Body of pancreas (tissue), 4 donors: Measurements from ENCODE around the gene DISP2.

Experiments used
- POLR2A ChIP-seq, 3 donors: fragments of 450-650 bp; IDR thresholded peaks; one replicate each; pipeline ENCODE4 v1.6.1; 2016; ENCODE audit warnings: antibody characterized with exemption in 3 of 3, mild to moderate bottlenecking in 2 of 3
- TF ChIP-seq, protein P1 (sequence below), 7 experiments: fragments of 450-650 bp in 4 of 7; fragments of 200-600 bp in 3 of 7; sonication (generic) in 3 of 7; IDR thresholded peaks; one replicate each; pipeline ENCODE4 v1.5.1; 2016 to 2019; ENCODE audit warnings: antibody characterized with exemption in 7 of 7

DNA sequence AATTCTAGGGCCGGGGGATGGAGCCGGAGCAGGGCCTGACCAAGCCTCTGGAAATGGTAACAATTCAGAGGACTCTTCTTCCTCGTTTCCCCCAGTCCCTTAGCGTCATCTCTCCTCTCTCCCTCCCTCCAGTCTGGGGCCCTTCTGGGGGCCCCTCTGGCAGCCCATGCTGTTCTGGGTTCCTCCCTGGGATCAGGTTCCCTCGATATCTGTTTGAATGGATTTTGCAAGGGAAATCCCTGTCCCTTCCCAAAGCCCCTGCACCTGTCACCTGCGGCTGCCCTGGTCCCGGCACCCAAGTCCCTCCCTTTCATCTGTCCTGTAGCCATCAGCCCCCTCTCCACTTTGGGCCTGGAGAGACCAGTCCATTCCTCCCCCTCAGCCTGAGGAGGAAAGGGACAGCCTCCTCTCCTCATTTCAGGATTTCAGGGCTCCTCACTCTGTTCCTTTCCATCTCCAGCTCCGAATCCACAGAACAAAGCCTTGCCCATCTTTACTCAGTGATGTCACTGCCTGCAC, 48.6 kb upstream of the DISP2 start:
- TF ChIP-seq, protein P1, sequence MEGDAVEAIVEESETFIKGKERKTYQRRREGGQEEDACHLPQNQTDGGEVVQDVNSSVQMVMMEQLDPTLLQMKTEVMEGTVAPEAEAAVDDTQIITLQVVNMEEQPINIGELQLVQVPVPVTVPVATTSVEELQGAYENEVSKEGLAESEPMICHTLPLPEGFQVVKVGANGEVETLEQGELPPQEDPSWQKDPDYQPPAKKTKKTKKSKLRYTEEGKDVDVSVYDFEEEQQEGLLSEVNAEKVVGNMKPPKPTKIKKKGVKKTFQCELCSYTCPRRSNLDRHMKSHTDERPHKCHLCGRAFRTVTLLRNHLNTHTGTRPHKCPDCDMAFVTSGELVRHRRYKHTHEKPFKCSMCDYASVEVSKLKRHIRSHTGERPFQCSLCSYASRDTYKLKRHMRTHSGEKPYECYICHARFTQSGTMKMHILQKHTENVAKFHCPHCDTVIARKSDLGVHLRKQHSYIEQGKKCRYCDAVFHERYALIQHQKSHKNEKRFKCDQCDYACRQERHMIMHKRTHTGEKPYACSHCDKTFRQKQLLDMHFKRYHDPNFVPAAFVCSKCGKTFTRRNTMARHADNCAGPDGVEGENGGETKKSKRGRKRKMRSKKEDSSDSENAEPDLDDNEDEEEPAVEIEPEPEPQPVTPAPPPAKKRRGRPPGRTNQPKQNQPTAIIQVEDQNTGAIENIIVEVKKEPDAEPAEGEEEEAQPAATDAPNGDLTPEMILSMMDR (IDR thresholded peaks at IDR 0.05) = no peak
- TF ChIP-seq POLR2A (IDR thresholded peaks at IDR 0.05) = no peak
